ENCODE measurements around the gene LSM14B. TPM values are rescaled to one million over a fixed set of nuclear protein-coding genes. Genes with fewer than 3 reads are reported as not detected.

LSM14B gene
- total RNA-seq, 1 experiment from 2014 or later = 73.5 TPM

DNA sequence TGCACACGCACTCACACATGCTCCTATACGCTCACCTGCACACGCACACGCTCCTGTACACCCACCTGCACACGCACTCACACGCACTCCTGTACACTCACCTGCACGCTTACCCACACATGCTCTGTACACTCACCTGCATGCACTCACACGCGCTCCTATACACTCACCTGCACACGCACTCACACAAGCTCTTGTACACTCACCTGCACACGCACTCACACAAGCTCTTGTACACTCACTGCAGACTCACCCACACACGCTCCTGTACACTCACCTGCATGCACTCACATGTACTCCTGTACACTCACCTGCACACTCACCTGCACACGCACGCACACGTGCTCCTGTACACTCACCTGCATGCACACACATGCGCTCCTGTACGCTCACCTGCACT, 34.6 kb upstream of the LSM14B start:
- DNase-seq (ENCODE audit: low spot score) (no peak), ATAC-seq (no peak)
- TF ChIP-seq, protein P1, sequence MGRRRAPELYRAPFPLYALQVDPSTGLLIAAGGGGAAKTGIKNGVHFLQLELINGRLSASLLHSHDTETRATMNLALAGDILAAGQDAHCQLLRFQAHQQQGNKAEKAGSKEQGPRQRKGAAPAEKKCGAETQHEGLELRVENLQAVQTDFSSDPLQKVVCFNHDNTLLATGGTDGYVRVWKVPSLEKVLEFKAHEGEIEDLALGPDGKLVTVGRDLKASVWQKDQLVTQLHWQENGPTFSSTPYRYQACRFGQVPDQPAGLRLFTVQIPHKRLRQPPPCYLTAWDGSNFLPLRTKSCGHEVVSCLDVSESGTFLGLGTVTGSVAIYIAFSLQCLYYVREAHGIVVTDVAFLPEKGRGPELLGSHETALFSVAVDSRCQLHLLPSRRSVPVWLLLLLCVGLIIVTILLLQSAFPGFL (CRISPR knock-in tag; IDR thresholded peaks at IDR 0.05; ENCODE audit: borderline replicate concordance) = no peak
- TF ChIP-seq, protein P2, sequence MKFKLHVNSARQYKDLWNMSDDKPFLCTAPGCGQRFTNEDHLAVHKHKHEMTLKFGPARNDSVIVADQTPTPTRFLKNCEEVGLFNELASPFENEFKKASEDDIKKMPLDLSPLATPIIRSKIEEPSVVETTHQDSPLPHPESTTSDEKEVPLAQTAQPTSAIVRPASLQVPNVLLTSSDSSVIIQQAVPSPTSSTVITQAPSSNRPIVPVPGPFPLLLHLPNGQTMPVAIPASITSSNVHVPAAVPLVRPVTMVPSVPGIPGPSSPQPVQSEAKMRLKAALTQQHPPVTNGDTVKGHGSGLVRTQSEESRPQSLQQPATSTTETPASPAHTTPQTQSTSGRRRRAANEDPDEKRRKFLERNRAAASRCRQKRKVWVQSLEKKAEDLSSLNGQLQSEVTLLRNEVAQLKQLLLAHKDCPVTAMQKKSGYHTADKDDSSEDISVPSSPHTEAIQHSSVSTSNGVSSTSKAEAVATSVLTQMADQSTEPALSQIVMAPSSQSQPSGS (CRISPR knock-in tag; IDR thresholded peaks at IDR 0.05; ENCODE audit: borderline replicate concordance, low read depth) = no peak
- TF ChIP-seq ZNF121 (CRISPR knock-in tag; IDR thresholded peaks at IDR 0.05) (no peak), IRF2 (CRISPR knock-in tag; IDR thresholded peaks at IDR 0.05; ENCODE audit: borderline replicate concordance, low read depth) (no peak), EMX1 (CRISPR knock-in tag; IDR thresholded peaks at IDR 0.05) (no peak), TCF7 (CRISPR knock-in tag; IDR thresholded peaks at IDR 0.05; ENCODE audit: low read depth) (no peak), NR1H2 (CRISPR knock-in tag; IDR thresholded peaks at IDR 0.05) (no peak), ZNF396 (CRISPR knock-in tag; IDR thresholded peaks at IDR 0.05; ENCODE audit: borderline replicate concordance) (no peak)
- TF ChIP-seq, protein P3, sequence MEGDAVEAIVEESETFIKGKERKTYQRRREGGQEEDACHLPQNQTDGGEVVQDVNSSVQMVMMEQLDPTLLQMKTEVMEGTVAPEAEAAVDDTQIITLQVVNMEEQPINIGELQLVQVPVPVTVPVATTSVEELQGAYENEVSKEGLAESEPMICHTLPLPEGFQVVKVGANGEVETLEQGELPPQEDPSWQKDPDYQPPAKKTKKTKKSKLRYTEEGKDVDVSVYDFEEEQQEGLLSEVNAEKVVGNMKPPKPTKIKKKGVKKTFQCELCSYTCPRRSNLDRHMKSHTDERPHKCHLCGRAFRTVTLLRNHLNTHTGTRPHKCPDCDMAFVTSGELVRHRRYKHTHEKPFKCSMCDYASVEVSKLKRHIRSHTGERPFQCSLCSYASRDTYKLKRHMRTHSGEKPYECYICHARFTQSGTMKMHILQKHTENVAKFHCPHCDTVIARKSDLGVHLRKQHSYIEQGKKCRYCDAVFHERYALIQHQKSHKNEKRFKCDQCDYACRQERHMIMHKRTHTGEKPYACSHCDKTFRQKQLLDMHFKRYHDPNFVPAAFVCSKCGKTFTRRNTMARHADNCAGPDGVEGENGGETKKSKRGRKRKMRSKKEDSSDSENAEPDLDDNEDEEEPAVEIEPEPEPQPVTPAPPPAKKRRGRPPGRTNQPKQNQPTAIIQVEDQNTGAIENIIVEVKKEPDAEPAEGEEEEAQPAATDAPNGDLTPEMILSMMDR (IDR thresholded peaks at IDR 0.05) = no peak
- TF ChIP-seq, protein P4, sequence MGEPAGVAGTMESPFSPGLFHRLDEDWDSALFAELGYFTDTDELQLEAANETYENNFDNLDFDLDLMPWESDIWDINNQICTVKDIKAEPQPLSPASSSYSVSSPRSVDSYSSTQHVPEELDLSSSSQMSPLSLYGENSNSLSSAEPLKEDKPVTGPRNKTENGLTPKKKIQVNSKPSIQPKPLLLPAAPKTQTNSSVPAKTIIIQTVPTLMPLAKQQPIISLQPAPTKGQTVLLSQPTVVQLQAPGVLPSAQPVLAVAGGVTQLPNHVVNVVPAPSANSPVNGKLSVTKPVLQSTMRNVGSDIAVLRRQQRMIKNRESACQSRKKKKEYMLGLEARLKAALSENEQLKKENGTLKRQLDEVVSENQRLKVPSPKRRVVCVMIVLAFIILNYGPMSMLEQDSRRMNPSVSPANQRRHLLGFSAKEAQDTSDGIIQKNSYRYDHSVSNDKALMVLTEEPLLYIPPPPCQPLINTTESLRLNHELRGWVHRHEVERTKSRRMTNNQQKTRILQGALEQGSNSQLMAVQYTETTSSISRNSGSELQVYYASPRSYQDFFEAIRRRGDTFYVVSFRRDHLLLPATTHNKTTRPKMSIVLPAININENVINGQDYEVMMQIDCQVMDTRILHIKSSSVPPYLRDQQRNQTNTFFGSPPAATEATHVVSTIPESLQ (CRISPR knock-in tag; IDR thresholded peaks at IDR 0.05) = no peak
- TF ChIP-seq, protein P5, sequence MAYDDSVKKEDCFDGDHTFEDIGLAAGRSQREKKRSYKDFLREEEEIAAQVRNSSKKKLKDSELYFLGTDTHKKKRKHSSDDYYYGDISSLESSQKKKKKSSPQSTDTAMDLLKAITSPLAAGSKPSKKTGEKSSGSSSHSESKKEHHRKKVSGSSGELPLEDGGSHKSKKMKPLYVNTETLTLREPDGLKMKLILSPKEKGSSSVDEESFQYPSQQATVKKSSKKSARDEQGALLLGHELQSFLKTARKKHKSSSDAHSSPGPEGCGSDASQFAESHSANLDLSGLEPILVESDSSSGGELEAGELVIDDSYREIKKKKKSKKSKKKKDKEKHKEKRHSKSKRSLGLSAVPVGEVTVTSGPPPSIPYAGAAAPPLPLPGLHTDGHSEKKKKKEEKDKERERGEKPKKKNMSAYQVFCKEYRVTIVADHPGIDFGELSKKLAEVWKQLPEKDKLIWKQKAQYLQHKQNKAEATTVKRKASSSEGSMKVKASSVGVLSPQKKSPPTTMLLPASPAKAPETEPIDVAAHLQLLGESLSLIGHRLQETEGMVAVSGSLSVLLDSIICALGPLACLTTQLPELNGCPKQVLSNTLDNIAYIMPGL (CRISPR knock-in tag; IDR thresholded peaks at IDR 0.05) = no peak
- TF ChIP-seq, protein P6, sequence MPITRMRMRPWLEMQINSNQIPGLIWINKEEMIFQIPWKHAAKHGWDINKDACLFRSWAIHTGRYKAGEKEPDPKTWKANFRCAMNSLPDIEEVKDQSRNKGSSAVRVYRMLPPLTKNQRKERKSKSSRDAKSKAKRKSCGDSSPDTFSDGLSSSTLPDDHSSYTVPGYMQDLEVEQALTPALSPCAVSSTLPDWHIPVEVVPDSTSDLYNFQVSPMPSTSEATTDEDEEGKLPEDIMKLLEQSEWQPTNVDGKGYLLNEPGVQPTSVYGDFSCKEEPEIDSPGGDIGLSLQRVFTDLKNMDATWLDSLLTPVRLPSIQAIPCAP (CRISPR knock-in tag; IDR thresholded peaks at IDR 0.05) = no peak
- TF ChIP-seq, protein P7, sequence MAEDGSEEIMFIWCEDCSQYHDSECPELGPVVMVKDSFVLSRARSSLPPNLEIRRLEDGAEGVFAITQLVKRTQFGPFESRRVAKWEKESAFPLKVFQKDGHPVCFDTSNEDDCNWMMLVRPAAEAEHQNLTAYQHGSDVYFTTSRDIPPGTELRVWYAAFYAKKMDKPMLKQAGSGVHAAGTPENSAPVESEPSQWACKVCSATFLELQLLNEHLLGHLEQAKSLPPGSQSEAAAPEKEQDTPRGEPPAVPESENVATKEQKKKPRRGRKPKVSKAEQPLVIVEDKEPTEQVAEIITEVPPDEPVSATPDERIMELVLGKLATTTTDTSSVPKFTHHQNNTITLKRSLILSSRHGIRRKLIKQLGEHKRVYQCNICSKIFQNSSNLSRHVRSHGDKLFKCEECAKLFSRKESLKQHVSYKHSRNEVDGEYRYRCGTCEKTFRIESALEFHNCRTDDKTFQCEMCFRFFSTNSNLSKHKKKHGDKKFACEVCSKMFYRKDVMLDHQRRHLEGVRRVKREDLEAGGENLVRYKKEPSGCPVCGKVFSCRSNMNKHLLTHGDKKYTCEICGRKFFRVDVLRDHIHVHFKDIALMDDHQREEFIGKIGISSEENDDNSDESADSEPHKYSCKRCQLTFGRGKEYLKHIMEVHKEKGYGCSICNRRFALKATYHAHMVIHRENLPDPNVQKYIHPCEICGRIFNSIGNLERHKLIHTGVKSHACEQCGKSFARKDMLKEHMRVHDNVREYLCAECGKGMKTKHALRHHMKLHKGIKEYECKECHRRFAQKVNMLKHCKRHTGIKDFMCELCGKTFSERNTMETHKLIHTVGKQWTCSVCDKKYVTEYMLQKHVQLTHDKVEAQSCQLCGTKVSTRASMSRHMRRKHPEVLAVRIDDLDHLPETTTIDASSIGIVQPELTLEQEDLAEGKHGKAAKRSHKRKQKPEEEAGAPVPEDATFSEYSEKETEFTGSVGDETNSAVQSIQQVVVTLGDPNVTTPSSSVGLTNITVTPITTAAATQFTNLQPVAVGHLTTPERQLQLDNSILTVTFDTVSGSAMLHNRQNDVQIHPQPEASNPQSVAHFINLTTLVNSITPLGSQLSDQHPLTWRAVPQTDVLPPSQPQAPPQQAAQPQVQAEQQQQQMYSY (CRISPR knock-in tag; IDR thresholded peaks at IDR 0.05) = no peak
- no peak overlapping the region for H3K27ac Mint-ChIP-seq
- no peaks in the 10 kb centered on the region for H3K4me1 Mint-ChIP-seq
- CTCF ChIA-PET = no interaction called here
- no peak overlapping the region for H3K4me3 Mint-ChIP-seq
- POLR2A ChIA-PET = no interaction called here
- H3K36me3 Mint-ChIP-seq = no peaks in the 10 kb centered on the region
- H3K9me3 Mint-ChIP-seq = no peaks in the 10 kb centered on the region
- H3K27me3 Mint-ChIP-seq (ENCODE audit: low read depth) = no peaks in the 10 kb centered on the region; the same call in 1 of the 2 replicates
